ENCODE data around the gene TP53AIP1. TPM values are rescaled to one million over a fixed set of nuclear protein-coding genes. Genes with fewer than 3 reads are reported as not detected.

Gene TP53AIP1, protein sequence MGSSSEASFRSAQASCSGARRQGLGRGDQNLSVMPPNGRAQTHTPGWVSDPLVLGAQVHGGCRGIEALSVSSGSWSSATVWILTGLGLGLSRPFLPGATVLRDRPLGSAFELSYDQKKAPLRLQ
- 0.15 TPM in 1 of 2 replicates, not detected in the other for total RNA-seq

DNA sequence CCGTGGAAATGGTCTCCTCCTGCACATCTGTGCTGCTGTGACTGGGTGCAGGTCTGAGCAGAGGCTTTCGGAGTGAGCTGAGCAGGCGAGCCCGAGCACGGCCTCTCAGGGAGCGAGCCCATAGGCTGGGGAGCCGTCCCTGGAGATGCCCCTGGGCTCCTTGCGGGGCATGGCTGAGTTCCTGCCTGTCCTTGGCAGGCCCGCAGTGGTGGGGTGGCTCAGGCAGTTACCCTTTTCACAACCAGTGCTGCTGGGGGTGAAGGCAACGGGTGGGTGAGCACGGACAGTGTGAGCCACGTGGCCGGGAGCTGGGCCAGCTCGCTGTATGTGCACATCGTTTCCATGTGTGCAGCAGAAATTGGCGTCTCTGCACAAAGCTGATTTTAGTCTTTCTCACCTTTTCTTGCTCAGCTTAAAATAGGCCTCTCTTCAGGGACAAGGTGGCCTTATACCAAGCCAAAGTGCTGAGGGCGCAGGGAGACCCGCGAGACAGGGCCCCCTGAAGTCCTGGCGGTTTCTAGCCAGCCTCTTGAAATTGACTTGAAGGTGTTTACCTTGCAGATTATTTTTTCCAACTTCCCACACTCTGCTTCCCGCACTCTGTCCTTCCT is at the start of gene TP53AIP1:
TP53AIP1 (minus strand) TSS at position 55 of the 611 bp plus-strand sequence. CDS start 5,053 bp downstream, outside the sequence.

DNA sequence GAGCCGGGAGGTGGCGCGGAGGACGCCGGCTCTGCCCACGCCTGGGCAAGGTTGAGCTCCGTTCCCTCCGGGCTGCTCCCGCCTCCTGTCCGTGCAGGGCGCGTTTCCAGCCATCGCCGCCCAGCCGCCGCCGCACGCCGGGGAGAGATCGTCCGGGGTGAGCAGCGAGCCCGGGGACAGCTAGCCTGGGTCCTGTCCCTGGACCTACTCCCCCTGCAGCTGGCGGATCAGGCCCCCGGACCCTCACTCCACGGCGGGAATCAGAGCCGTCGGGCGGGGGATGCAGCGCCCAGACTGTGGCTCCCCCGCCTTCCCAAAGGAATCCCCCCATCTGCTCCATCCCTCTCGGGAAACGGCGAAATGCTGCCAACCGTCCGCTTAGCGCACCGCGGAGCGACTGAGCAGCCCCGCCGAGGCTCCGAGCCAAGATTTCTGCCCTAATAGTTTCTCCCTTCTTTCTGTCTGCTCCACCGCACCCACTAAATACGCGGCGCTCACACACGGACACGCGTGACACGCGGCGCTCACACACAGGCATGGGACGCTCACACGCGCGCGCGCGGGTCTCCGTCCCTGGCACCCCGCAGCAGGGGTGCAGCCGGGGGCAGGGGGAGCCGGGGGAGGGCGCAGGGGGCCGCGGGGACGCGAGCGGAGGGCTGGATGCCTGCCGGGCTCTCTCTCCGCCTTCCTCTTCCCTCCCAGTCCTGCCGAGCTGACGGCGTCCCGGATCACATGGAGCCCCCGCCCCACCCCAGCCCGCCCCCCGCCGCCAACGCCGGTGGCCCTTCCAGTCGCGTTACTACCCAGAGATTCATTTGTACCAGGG is 51.9 kb downstream of the TP53AIP1 start, which contains the start of gene KCNJ5:
KCNJ5 (plus strand) TSS at position 814 of the 826 bp plus-strand sequence. CDS start 19,918 bp downstream, outside the sequence.

Other genes starting within 250 kb of the TP53AIP1 start
- gene FLI1, start 248.8 kb downstream of the TP53AIP1 start, total RNA-seq, result 0.58 and 0.99 TPM in 2 replicates
- gene KCNJ1, start 75.6 kb downstream of the TP53AIP1 start, total RNA-seq, result under 0.01 and 0.17 TPM in 2 replicates
- gene KCNJ5, start 51.5 kb downstream of the TP53AIP1 start, total RNA-seq, result 0.17 and 0.29 TPM in 2 replicates
- gene ARHGAP32, start 249.5 kb upstream of the TP53AIP1 start, total RNA-seq, result 13.2 and 14.4 TPM in 2 replicates